SH-SY5Y (cell line): ENCODE data around the gene CDHR1.

Source experiments
- GATA2 ChIP-seq: IDR thresholded peaks from 2 replicates; pipeline ENCODE4 v1.6.1; 2011; ENCODE audit warnings: mild to moderate bottlenecking, low read depth, low read length
- GATA3 ChIP-seq: IDR thresholded peaks from 2 replicates; pipeline ENCODE4 v1.6.1; 2011; ENCODE audit warnings: low read depth, mild to moderate bottlenecking, low read length, moderate library complexity

GRCh38 chr10:84238909-84239308 lies 44.6 kb downstream of the CDHR1 start:
- TF ChIP-seq GATA2: no peak
- TF ChIP-seq GATA3: no peak
